MM.1S (cell line): ENCODE data around the gene MRPL1.

ENCODE experiments used
- EZH2phosphoT487 ChIP-seq: fragments of 300-600 bp; sonication (generic); IDR thresholded peaks from 2 replicates; pipeline ENCODE4 v1.6.1; 2018; ENCODE audit warnings: antibody characterized with exemption, low read length
- TF ChIP-seq, protein P1 (sequence below): fragments of 300-600 bp; sonication (generic); IDR thresholded peaks from 2 replicates; pipeline ENCODE4 v1.5.1; 2016; ENCODE audit warnings: antibody characterized with exemption, low read length, mixed read lengths

DNA sequence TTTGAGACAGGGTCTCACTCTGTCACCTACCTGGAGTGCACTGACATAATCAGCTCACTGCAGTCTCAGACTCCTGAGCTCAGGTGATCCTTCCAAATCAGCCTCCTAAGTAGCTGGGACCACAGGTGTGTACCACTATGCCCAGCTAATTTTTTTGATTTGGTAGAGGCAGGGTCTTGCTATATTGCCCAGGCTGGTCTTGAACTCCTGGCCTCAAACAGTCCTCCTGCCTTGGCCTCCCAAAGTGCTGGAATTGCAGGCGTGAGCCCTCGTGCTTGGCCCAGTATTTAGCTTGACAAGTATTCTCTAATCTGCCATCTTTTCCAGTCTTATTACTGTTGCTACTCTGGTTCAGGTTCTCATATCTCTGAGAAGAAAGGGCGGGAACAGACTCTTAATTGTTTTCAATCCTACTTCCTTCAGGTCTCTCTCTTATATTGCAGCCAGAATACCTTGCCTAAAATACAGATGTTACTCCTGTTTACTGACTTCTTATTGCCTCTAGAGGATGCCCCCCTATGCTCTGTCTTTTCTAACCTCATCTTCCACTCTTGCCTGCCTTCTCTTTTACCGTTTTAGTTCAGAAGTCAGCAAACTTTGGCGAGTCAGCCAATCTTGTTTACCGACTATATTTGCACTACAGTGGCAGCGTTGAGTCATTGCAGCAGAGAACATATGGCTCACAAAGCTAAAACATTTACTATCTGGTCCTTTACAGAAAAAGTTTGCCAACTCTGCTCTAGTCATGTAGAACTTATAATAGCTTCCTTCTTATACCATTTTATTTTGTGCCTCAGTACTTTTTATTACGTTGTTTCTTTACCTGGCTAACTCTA is 19.0 kb downstream of the MRPL1 start:
- TF ChIP-seq, protein P1, sequence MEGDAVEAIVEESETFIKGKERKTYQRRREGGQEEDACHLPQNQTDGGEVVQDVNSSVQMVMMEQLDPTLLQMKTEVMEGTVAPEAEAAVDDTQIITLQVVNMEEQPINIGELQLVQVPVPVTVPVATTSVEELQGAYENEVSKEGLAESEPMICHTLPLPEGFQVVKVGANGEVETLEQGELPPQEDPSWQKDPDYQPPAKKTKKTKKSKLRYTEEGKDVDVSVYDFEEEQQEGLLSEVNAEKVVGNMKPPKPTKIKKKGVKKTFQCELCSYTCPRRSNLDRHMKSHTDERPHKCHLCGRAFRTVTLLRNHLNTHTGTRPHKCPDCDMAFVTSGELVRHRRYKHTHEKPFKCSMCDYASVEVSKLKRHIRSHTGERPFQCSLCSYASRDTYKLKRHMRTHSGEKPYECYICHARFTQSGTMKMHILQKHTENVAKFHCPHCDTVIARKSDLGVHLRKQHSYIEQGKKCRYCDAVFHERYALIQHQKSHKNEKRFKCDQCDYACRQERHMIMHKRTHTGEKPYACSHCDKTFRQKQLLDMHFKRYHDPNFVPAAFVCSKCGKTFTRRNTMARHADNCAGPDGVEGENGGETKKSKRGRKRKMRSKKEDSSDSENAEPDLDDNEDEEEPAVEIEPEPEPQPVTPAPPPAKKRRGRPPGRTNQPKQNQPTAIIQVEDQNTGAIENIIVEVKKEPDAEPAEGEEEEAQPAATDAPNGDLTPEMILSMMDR: no peak
- no peak for TF ChIP-seq EZH2phosphoT487
